CD4-positive, alpha-beta T cell treated with Interleukin-2 at 100 ng/mL for 4 hours (primary cell): ENCODE results near the gene PWWP2B.

Experiments used
- DNase-seq: peaks from one replicate; pipeline ENCODE4 v3.0.0-alpha.2; 2020; ENCODE audit warnings: low spot score

Gene PWWP2B

DNA sequence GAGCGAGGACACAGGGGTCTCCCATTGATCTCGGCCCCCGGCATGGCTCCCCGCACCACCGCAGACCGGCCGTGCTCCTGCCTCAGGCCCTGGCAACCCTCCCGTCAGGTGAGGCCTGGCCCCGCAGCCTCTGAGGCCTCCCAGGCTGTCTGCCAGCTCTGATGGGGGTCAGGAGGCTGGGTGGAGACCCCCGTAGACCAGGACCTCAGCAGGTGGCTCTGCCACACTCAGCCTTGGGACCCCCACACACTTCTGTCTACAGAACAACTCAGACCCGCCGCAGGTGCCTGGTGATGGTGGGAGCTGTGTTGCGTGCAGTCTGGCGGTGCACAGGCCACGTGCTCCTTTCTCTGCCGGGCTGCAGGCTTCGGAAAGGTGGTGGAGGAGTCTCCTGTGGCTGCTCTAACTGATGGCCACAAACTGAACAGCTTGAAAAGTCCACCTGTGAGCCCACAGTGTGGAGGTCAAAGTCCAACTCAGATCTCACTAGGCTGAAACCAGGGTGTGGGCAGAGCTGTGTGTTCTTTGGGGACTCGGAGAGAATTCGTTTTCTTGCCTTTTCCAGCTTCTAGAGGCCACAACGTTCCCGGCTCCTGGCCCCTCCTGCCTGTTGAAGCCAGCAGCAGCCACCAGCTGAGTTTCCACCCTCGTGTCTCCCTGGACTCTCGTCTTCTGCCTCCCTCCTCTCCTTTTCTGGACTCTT, 62.5 kb downstream of the PWWP2B start:
- no peak for DNase-seq

GRCh38 chr10:132460071-132460470, 63.1 kb downstream of the PWWP2B start:
- no peak for DNase-seq

DNA sequence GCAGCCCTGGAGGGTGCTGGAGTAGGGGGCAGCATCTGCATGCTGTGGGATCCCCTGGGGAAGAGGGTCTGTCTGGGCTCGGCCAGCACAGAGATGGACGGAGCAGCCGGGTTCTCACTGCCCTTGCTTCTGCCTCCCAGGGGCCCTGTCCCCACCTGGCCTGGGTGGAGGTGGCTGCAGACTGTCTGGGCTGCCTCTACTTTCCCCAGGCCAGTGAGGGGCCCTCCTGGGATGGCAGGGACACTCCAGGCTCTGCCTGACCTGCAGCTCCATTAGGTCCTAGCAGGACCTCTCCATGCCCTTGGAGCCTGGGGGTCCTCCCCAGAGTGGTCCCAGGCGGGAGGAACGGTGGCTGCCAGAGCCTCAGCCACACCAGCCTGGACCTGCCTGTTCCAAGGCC, 63.7 kb downstream of the PWWP2B start:
- DNase-seq: no peak

DNA sequence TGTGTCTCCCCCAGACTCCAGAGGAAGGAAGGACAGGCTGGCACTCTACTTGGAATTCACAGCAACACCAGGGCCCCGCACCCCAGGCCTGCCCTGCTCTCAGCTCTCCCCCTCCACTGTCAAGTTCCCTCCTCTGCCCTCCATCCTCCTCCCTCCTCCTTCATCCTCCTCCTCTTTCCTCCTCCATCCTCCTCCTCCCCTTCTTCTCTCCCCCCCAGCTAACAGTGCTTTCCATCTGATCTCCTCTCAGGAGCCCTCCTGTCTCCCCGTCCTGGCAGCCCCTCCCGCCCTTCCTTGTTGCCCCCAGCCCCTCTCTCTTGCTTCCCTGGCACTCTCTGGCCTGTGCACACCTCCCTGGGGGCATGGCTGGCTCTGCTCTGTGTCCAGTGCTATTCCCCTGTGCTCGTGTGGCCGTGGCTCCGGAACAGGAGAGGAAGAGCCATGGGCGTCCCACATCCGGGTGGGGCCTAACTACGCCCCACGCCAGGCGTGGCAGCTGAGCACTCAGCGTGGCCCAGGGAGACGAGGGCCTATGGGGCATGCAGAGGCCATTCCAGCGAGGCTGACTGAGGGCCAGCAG, 64.2 kb downstream of the PWWP2B start:
- no peak for DNase-seq

DNA sequence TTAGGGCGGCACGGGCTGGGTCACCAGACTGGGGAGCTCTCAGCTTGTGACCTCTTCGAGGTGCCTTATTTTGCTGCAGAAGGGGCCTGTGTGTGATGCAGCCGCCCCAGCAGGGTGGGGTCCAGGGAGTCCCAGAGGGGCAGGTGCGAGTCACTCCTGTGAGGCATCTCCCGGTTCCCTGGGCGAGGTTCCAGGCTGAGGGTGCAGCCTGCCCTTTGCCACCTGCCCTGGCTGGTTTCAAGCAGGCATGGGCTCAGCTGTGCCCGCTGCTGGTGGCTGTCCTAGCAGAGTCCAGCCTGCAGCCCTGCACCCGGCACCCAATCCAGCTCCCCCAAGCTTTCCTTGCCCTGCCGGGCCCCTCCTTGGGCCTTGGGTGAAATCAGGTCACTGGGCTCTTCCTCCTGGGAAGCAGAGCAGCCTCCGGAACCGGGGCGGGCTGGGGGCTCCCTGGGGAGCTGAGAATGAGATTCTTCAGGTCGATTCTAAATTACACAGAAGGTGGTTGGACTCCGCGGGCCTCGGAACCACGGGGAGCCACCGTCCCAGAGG, 64.8 kb downstream of the PWWP2B start:
- DNase-seq: no peak

DNA sequence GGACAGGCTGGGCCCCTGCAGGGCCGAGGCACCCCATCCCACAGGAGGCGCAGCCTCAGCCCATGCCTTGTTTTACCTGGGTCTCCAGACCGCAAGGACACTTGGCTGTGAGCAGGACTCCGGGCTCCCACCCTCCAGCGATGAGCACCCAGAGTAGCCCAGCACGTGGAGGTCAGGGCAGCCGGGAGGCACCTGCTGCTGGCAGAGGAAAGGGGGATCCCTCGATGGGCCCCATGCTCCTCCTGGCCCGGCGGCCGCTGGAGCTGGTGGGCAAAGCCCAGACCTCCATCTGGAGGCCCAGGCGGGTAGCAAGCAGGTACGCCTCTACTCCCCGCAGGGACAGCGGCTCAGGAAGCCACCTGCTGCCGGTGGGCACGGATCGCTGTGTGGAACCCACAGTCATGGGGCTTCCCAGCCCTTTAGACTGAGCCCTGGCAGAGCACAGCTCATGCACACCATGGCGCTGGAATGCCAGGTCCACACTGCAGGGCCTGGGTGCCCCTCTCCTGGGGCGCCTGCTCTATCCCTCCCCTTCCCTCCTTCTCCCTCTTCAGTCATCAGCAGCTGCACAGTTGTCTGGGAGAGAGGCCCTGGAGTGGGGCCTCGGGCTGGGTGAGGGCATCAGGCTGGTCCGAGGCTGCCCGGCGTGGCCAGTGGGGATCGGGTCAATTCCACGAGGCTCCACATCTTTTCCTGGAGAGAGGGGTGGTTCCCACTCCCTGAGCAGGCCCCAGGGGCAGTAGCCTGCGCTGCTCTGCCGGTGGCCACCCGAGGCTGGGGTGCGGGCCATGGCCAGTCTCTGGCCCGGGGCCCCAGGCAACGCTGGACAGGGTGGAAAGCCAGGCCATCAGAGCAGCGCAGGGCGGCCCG, 65.7 kb downstream of the PWWP2B start:
- DNase-seq: no peak

GRCh38 chr10:132463333-132464255, 66.6 kb downstream of the PWWP2B start:
- DNase-seq: no peak

- DNase-seq: no peak
These were observed 67.5 kb downstream of the PWWP2B start for GRCh38 chr10:132464256-132465192.

- no peak for DNase-seq
These were observed 68.3 kb downstream of the PWWP2B start for GRCh38 chr10:132465193-132465888.

DNA sequence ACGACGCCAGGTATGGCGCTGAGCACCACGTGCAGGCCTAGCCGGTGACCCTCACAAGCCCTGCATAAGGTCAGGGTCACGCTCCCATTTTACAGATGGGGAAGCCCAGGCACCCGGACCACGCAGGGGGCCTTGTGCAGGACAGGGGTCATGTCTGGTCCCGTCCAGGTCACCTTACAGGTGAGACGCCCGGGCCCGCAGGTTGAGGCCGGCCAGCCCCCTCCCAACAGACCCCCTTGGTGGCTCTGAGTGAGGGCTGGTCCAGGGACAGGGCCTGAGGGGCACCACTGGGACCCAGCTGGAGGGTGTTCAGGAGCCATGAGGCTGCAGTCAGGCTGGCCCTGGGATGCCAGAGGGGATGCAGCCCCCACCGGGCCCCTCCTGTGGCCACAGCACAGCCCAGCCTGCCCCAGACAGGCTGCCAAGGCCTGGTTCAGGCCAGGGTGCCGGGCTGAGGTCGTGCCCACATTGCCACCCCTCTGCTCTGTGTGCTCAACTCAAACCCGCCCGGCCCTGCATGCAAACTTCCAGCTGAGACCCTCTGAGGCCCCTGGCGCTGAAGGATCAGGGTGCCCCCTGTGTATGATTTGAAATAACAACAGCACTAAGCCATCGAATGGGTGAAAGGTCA, 69.0 kb downstream of the PWWP2B start:
- no peak for DNase-seq

GRCh38 chr10:132466520-132467463, 69.8 kb downstream of the PWWP2B start:
- no peak for DNase-seq
